Endothelial cell of umbilical vein (primary cell): ENCODE data around the gene ZDHHC14. TPM values are rescaled to one million over a fixed set of nuclear protein-coding genes. Genes with fewer than 3 reads are reported as not detected.

Experiments
- BruUV-seq: library from RNA; stranded (reverse); fragments of 400-500 nt; replicated peaks from 2 replicates; lab custom pipeline; 2021; lab: Mats Ljungman, UMichigan
- CTCF ChIA-PET: fragments of 300-600, 350-600 bp; sonication (Branson Sonifier 250); formaldehyde crosslinking; loops from one replicate; lab custom pipeline; 2021; ENCODE audit warnings: antibody characterized with exemption, inconsistent platforms; lab: Charles Lee
- POLR2A ChIA-PET: fragments of 300-600, 350-600 bp; sonication (Branson Sonifier 250); formaldehyde crosslinking; loops from one replicate; lab custom pipeline; 2021; ENCODE audit warnings: antibody characterized with exemption, inconsistent platforms; lab: Charles Lee
- DNase-seq: peaks from one replicate; pipeline ENCODE4 v3.0.0-alpha.2; 2011; ENCODE audit warnings: low read depth, low spot score
- FAIRE-seq: peaks from 2 replicates; lab custom pipeline; 2011; peaks lifted over from hg19 to GRCh38; lab: Jason Lieb, UNC
- H2AFZ ChIP-seq: 2 replicates; pipeline ENCODE4 v1.6.0; 2012; ENCODE audit warnings: low read depth, low read length, control low read depth, inconsistent platforms
- H3K27ac ChIP-seq: 2 replicates; pipeline ENCODE4 v1.5.1; 2011; ENCODE audit warnings: low read depth, mild to moderate bottlenecking, control low read depth, low read length, moderate library complexity; ENCODE audit not compliant: insufficient read depth
- H3K27me3 ChIP-seq, 2 experiments: 2 replicates each; pipeline versions ENCODE4 v1.6.0 to v1.6.1; 2011; ENCODE audit warnings: low read length in 2 of 2, mixed read lengths in 1 of 2; ENCODE audit not compliant: control insufficient read depth in 2 of 2, insufficient read depth in 2 of 2
- H3K36me3 ChIP-seq, 2 experiments: 2 replicates in 1 of 2; 3 replicates in 1 of 2; pipeline ENCODE4 v1.5.1; 2011; ENCODE audit warnings: low read length in 2 of 2, mild to moderate bottlenecking in 1 of 2, moderate library complexity in 1 of 2; ENCODE audit not compliant: control insufficient read depth in 2 of 2, insufficient read depth in 2 of 2; ENCODE audit errors: extremely low read depth in 1 of 2
- H3K4me1 ChIP-seq: 3 replicates; pipeline ENCODE4 v1.5.1; 2011; ENCODE audit warnings: mild to moderate bottlenecking, low read length; ENCODE audit not compliant: control insufficient read depth, insufficient read depth; ENCODE audit errors: extremely low read depth
- H3K4me2 ChIP-seq: 2 replicates; pipeline ENCODE4 v1.6.1; 2011; ENCODE audit warnings: low read length, control low read depth, mixed read lengths; ENCODE audit not compliant: insufficient read depth
- H3K4me3 ChIP-seq, 3 experiments: fragments of 200-600 bp in 1 of 3; sonication (generic), shearing (Covaris generic) in 1 of 3; replicated peaks in 1 of 3; 2 replicates each; pipeline ENCODE4 v1.5.1; 2011 to 2016; ENCODE audit warnings: control low read depth in 3 of 3, low read length in 3 of 3, mild to moderate bottlenecking in 2 of 3, inconsistent platforms in 1 of 3, low read depth in 1 of 3, moderate library complexity in 1 of 3; ENCODE audit not compliant: insufficient read depth in 1 of 3
- H3K79me2 ChIP-seq: 2 replicates; pipeline ENCODE4 v1.6.0; 2012; ENCODE audit warnings: low read length, inconsistent platforms; ENCODE audit not compliant: control insufficient read depth, insufficient read depth
- H3K9ac ChIP-seq: replicated peaks from 2 replicates; pipeline ENCODE3; 2011; ENCODE audit warnings: low read length, control low read depth; ENCODE audit not compliant: insufficient read depth; ENCODE audit errors: extremely low read depth
- H3K9me1 ChIP-seq: replicated peaks from 3 replicates; pipeline ENCODE4 v1.6.0; 2011; ENCODE audit warnings: mild to moderate bottlenecking, low read length; ENCODE audit not compliant: control insufficient read depth, insufficient read depth; ENCODE audit errors: extremely low read depth
- H3K9me3 ChIP-seq: replicated peaks from 2 replicates; pipeline ENCODE4 v1.5.1; 2012; ENCODE audit warnings: low read length, inconsistent platforms; ENCODE audit not compliant: control insufficient read depth, insufficient read depth
- H4K20me1 ChIP-seq: replicated peaks from 2 replicates; pipeline ENCODE3; 2011; ENCODE audit warnings: mild to moderate bottlenecking, low read length; ENCODE audit not compliant: control insufficient read depth, insufficient read depth; ENCODE audit errors: extremely low read depth
- FOS ChIP-seq: IDR thresholded peaks from 2 replicates; pipeline ENCODE4 v1.6.1; 2011; ENCODE audit warnings: mild to moderate bottlenecking, low read length, moderate library complexity, borderline replicate concordance; ENCODE audit not compliant: insufficient read depth
- GATA2 ChIP-seq: IDR thresholded peaks from 2 replicates; pipeline ENCODE4 v1.7.0; 2011; ENCODE audit warnings: low read depth, mild to moderate bottlenecking, moderate library complexity, mixed read lengths, low read length; ENCODE audit not compliant: insufficient read length, insufficient read depth
- JUN ChIP-seq: IDR thresholded peaks from 2 replicates; pipeline ENCODE4 v1.6.1; 2011; ENCODE audit warnings: borderline replicate concordance, low read depth; ENCODE audit not compliant: insufficient read length, insufficient read depth
- MYC ChIP-seq: IDR thresholded peaks from one replicate; pipeline ENCODE4 v1.6.1; 2011; ENCODE audit warnings: mild to moderate bottlenecking, low read depth, low read length
- POLR2A ChIP-seq: IDR thresholded peaks from 2 replicates; pipeline ENCODE4 v1.6.1; 2012; ENCODE audit warnings: low read depth, mild to moderate bottlenecking, control low read depth, low read length
- dilution Hi-C: fragments of 300-500 bp; cut with MboI; formaldehyde crosslinking; loops from one replicate; pipeline ENCODE4 v1.15.0; 2019; ENCODE audit warnings: low sequenced_read_pairs; ENCODE audit not compliant: extremely low pct_ligation_motif_present
- intact Hi-C: fragments of 100-400 bp; cut with micrococcal nuclease; formaldehyde crosslinking; loops from one replicate; pipeline ENCODE4 v1.10.0; 2022
- polyA plus RNA-seq, 4 experiments: library from polyadenylated mRNA; depleted of rRNA in 3 of 4; stranded (reverse) in 3 of 4; unstranded in 1 of 4; fragments of >200 nt; gene quantifications; 2 replicates each; pipeline versions ENCODE4 v1.2.1 to v1.2.3, GENCODE V29; 2011 to 2012; ENCODE audit warnings: missing spikeins in 1 of 4
- total RNA-seq: library from RNA; stranded (reverse); gene quantifications from 2 replicates; pipeline ENCODE4 v1.2.3, GENCODE V29; 2021
- TF ChIP-seq, protein P1 (sequence below): IDR thresholded peaks from 2 replicates; pipeline ENCODE4 v1.6.1; 2011; ENCODE audit not compliant: insufficient read depth, insufficient read length
- TF ChIP-seq, protein P2 (sequence below), 2 donors: IDR thresholded peaks; 1 replicate in 1 of 2; 2 replicates in 1 of 2; pipeline ENCODE4 v1.5.1; 2011; ENCODE audit warnings: low read length in 2 of 2, mild to moderate bottlenecking in 2 of 2, moderate library complexity in 2 of 2, control low read depth in 1 of 2, inconsistent platforms in 1 of 2, low read depth in 1 of 2; ENCODE audit not compliant: insufficient read depth in 1 of 2; ENCODE audit errors: extremely low read depth in 1 of 2

The ZDHHC14 gene
- total and polyA plus RNA-seq, 2 donors (not counting 3 experiments of a cell fraction or from before 2014, with no cell fraction given) = 23.0 to 25.6 TPM

DNA sequence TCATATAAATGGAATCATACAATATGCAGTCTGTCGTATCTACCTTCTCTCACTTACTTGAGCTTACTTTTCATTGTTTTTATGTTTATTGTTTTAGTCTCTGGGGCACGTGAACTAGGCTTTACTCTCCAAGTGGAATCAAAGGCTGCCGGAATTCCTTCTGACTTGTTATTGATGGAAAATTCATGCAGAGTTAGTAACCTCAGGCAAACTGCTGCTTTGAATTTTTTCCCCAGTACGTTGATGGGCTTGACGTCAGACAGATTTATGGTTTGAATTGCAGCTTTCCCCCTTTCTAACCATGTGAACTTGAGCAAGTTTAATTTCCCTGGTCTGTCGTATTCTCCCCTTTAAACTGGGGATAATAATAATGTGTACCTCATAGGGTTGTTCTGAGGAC lies 68.6 kb downstream of the ZDHHC14 start:
- ChIA-PET POLR2A (no interaction called here), CTCF (no interaction called here)
- Histone ChIP-seq H3K27ac (no peak overlapping the region), H4K20me1 (no peaks in the 10 kb centered on the region), H3K79me2 (no peaks in the 10 kb centered on the region), H3K4me3 (no peak overlapping the region), H3K4me1 (no peaks in the 10 kb centered on the region), H3K36me3 (no peaks in the 10 kb centered on the region), H3K9me1 (no peaks in the 10 kb centered on the region), H2AFZ (no peak overlapping the region), H3K4me2 (no peak overlapping the region), H3K9me3 (no peaks in the 10 kb centered on the region), H3K27me3 (no peaks in the 10 kb centered on the region), H3K9ac (no peak overlapping the region)
- dilution Hi-C loops (no loop called here), intact Hi-C loops (no loop called here)
- TF ChIP-seq MYC (no peak), GATA2 (no peak), FOS (no peak)
- DNase-seq = peak; percentile 79
- FAIRE-seq = no peak
- no TSS peak for BruUV-seq

DNA sequence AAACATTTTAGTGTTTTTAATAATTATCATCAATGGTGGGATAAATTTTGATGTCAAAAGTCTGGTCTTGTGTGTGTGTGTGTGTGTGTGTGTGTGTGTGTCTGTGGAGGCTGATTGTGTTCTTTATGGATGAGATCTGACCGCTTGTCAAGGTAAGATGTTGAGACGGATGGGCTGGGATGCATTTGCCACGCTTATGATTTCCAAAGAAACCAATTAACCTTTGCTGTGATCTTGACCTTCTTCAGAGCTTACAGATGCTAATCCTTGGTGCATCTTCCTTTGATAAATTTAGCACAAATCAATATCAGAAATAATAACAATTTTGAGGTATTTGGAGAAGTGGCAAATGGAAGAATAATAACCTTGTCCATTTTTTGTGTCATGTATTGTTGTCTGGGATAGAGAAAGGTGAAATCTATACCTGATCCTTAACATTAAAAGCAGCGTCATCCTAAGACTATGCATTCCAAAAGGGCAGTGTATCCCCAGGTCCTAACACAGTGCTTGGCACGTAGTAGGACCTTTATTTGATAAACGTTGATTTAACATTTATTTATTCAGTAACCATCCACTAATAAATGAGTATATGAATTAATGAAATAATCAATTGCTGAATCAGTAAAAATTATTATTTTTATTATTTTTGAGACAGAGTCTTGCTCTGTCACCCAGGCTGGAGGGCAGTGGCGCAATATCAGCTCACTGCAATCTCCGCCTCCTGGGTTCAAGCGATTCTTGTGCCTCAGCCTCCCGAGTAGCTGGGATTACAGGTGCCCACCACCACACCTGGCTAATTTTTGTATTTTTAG lies 70.1 kb downstream of the ZDHHC14 start:
- no peak overlapping the region for H3K27ac ChIP-seq
- DNase-seq (no peak), FAIRE-seq (no peak)
- no peaks in the 10 kb centered on the region for H3K9me3 ChIP-seq
- no peaks in the 10 kb centered on the region for H3K9me1 ChIP-seq
- TF ChIP-seq MYC (no peak), POLR2A (no peak), JUN (no peak)
- TF ChIP-seq, protein P1, sequence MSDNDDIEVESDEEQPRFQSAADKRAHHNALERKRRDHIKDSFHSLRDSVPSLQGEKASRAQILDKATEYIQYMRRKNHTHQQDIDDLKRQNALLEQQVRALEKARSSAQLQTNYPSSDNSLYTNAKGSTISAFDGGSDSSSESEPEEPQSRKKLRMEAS = no peak
- TF ChIP-seq, protein P2, sequence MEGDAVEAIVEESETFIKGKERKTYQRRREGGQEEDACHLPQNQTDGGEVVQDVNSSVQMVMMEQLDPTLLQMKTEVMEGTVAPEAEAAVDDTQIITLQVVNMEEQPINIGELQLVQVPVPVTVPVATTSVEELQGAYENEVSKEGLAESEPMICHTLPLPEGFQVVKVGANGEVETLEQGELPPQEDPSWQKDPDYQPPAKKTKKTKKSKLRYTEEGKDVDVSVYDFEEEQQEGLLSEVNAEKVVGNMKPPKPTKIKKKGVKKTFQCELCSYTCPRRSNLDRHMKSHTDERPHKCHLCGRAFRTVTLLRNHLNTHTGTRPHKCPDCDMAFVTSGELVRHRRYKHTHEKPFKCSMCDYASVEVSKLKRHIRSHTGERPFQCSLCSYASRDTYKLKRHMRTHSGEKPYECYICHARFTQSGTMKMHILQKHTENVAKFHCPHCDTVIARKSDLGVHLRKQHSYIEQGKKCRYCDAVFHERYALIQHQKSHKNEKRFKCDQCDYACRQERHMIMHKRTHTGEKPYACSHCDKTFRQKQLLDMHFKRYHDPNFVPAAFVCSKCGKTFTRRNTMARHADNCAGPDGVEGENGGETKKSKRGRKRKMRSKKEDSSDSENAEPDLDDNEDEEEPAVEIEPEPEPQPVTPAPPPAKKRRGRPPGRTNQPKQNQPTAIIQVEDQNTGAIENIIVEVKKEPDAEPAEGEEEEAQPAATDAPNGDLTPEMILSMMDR (IDR thresholded peaks at IDR 0.05; ENCODE audit: extremely low read depth in 1 of 2, insufficient read depth in 1 of 2, low read depth in 1 of 2, low read length in 2 of 2) = no peak
- BruUV-seq = no TSS peak
- H3K4me1 ChIP-seq = peaks cover 10% of the 10 kb centered on the region
- no peaks in the 10 kb centered on the region for H3K36me3 ChIP-seq
- POLR2A ChIA-PET = no interaction called here
- H3K79me2 ChIP-seq = no peaks in the 10 kb centered on the region
- intact Hi-C loops (no loop called here), dilution Hi-C loops (no loop called here)
- no peaks in the 10 kb centered on the region for H4K20me1 ChIP-seq
- no peaks in the 10 kb centered on the region for H3K27me3 ChIP-seq
- no peak overlapping the region for H3K4me3 ChIP-seq
- CTCF ChIA-PET = no interaction called here
- no peak overlapping the region for H2AFZ ChIP-seq
- no peak overlapping the region for H3K4me2 ChIP-seq
- no peak overlapping the region for H3K9ac ChIP-seq
